Measurements from ENCODE around the gene ACOT7.
"Not testable (repeated sequence)": the region's sequence is repeated elsewhere in the genome, so short reads cannot be mapped to it uniquely, and the experiment has no call there.

GRCh38 chr1:6372236-6372635 lies 21.3 kb downstream of the ACOT7 start:
- TF ChIP-seq CTCF, POLR2A, POLR2AphosphoS5 (IDR thresholded peaks at IDR 0.05): not testable (repeated sequence)

Data from breast epithelium (tissue), 3 donors.